Globus pallidus (tissue), 1 donor: Measurements from ENCODE around the gene ABCG1.
A peak's percentile ranks its signal among the peaks of the same experiment; 100 is the strongest.

ENCODE experiments used
- DNase-seq: peaks from one replicate; pipeline ENCODE4 v3.0.0-alpha.2; 2015; ENCODE audit warnings: low spot score

ABCG1 gene

DNA sequence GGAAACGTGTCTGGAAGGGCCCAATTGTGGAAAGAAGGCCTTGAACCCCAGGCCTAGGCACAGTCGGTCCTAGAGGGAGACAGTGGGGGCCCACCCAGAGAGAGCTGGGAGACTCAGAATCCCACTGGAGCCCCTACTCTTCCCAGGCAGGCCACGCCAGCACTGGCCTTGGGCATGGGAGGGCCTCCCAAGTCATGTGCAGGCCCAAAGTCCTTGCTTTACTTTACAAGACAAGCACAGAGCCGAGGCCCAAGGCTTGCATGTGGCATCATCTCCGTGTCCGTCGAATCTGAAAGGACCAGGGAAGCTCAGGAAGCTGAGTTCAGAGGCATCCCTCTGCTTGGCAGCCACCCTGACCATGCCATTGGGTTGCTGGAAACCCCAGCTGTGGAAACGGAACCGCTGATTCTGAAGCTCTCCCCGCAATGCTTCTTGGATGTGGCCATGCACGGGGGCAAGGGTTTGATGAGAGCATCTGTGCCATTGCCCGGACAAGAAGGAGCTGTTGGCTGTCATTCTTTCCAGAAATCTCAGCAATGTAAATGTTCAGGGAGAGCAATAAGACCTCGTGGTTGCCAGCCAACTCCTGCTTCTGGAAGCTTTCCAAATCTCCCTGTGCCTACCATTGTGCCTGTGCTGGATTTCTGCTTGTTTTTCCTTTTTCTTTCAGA is 32.8 kb downstream of the ABCG1 start:
- no peak for DNase-seq

GRCh38 chr21:42252325-42252654 is 33.4 kb downstream of the ABCG1 start:
- no peak for DNase-seq

- DNase-seq, result no peak
These were observed 33.9 kb downstream of the ABCG1 start for GRCh38 chr21:42252778-42253340.

GRCh38 chr21:42253466-42253865 is 34.5 kb downstream of the ABCG1 start:
- no peak for DNase-seq

DNA sequence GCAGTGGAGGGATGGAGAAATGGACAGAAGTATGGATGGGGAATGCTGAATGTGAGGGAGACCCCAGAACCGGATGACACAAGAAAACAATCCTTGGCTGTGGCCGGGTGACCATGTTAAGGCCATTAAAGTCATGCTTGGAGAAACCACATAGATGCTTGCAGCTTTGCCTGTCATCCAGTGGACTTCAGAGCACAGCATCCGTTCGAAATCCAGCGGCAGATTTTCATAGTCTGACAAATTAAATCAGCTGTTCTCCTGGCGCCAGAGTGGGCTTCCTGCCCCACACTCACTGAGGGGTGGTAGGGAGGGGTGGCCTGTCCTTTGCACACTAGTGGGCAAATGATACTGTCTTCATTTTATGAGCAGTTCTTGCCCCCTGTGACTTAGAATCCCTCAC is 35.1 kb downstream of the ABCG1 start:
- DNase-seq, result no peak

DNA sequence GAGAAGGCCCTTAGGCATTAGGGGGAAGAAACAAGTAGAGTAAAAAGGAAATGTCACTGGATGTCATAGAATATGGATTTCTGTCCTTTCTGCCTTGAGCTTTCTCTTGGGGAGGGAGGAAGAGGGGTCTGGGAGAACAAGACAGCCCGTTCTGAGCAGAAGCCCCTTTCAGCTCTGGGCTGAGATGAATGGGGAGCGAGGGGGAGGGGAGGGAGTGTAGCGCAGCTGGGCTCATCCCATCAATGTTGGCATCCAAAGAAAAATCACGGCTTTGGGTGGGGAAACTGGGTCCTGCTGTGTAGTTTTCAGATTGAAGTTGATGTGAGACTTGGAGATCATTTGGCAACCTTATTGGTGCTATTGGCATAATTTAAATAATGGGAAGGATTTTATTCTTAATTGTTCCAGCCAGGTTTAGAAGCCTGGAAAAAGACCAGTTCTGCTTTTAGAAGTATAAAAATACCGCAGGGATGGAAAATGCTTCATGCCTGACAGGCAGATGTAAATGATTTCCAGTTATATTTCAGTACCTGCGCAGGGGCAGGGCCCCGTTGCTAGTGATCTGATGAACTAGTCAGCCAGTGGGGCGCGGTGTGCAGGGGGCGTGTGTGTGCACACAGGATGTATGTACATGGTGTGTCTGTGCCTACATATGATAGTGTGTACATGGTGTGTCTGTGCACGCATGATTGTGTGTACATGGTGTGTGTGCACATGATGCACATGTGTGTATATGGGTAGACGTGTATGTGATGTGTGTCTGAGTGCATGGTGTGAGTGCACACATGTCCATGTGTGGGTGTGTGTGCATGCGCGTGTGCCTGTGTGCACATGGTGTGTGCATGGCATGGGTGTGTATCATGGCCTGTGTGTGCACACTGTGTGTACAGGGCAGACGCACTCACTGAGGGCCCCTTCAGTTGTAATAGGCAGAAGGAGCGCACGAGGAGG is 36.0 kb downstream of the ABCG1 start:
- peak; percentile 84 for DNase-seq

DNA sequence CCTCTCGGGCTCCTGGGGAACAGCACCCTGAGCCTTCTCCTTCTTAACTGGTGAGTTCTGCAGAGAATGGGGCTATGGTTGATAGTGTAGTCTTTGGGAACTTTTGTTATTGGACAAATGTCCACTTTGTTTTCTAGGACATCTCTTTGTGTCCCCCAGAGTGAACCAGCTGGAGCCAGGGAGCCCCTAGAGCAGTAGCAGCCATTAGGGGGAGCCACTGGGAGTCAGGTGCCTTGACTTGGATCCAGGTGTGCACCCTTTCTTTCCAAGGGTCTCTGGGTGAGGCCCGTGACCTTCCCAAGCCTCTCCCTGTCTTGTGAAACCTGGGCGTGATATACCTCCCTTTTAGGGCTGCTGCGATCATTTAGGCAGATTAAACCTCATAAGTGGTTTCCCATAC is 36.9 kb downstream of the ABCG1 start:
- no peak for DNase-seq

GRCh38 chr21:42256316-42256715 is 37.4 kb downstream of the ABCG1 start:
- no peak for DNase-seq

- no peak for DNase-seq
These were observed 38.3 kb downstream of the ABCG1 start for GRCh38 chr21:42257091-42257765.

DNA sequence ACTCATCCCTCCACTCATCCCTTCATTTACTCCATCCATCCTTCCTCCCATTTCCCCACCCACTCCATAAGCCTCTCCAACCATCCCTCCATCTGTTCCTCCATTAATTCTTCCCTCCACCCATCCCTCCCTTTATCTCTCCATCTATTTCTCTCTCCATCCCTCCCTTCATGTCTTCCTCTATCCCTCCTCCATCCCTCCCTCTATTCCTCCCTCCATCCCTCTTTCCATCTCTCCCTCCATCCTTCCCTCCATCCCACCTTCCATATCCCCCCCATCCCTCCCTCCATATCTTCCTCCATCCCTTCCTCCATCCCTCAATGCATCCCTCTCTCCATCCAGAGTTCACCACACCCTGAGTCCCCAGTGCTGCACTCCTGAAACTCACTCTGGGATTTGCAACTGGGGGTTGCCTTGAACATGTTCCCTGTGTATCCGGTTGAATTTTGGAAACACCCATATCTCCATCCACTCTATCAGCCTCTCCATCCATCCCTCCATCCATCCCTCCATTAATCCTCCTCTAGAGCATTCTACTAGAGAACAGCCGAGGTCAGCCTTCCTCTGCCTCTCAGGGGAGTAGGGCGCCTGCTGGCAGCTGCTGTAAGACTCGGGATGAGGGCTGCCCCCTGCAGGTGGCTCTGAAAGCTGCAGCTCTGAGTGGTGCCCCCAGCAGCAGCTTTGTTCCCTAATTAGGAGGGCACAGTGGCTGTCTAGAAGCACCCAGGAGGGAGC is 39.4 kb downstream of the ABCG1 start:
- DNase-seq, result peak; percentile 83

GRCh38 chr21:42258885-42259407 is 40.0 kb downstream of the ABCG1 start:
- peak; percentile 79 for DNase-seq

DNA sequence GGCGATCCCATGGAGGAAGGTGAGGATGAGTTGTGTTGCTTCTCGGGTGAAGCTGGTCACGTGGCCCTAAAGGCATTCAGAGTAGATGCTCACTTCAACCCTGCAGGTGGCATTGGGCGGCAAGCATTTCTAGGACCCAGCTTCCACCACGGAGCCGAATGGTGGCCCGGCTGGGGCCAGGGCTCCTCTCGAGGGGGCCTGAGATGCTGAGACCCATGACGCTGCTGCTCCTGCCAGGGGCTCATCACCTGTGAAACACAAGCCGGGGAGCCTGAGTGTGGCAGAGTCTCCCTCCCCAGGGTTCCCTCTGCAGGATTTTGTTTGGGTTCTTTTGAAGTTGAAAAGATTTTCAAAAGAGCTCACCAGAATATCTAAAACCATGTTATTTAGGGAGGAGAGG is 41.2 kb downstream of the ABCG1 start:
- DNase-seq, result no peak

GRCh38 chr21:42261829-42262200 is 42.9 kb downstream of the ABCG1 start:
- no peak for DNase-seq

DNA sequence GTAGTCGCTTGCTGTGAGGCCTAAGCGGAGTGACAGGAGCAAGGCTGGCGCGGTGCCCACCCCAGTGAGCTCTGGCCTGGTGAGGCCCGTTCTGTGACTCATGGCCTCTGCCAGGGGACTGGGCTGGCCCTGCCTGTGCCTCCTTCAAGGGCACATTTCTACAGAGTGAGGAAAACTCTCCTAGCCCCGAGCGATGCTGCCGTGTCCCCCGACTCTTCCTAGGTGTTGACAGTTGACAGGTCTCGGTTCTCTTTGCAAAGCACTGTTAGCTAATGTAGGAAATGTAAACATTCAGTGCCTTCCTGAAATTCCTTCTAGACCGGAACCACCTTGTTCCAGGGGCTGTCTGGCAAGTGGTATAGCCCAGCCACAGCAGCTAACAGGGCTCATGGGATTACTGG is 43.9 kb downstream of the ABCG1 start:
- DNase-seq, result no peak

- no peak for DNase-seq
These were observed 44.7 kb downstream of the ABCG1 start for GRCh38 chr21:42263591-42264131.

DNA sequence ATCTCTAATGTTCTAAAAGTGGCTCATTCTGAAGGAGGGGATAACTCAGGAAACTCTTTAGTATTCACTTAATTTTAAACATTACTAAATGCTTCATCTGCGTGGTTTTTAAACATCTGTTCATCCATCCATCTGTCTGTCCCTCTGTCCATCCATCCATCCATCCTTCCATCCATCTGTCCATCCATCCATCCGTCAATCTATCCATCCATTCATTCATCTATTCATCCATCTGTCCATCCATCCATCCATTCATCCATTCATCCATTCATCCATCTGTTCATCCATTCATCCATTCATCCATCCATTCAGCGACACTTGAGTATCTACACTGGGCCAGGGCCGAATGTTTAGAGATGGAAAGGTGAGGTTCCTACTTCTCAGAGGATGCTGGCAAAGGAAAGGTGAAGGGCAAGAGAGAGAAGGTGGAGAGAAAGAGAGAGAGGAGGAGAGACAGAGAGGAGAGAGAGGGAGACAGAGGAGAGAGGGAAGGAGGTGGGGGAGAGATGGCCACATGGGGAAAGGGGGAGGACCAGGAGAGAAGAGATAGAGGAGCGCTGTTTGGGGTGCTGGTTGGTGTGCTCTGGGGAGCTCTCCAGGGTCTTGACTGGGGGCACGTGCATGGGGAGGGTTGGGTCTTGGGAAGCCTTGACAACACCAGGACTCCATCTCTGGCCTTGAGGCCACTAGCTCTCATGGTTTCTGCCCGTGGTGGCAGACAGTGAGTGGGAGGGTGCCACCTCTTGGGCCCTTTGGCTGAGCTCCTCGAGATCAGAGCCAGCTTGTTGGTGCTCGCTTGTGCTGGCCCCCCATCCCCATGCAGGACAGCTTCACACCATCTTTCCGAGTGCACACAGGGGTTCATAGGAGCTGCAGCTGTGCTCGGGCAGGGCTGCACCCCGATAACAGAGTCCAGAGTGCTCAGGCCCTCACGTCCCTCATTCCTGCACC is 45.6 kb downstream of the ABCG1 start:
- DNase-seq, result no peak

- no peak for DNase-seq
These were observed 46.4 kb downstream of the ABCG1 start for GRCh38 chr21:42265231-42265812.

GRCh38 chr21:42266971-42267556 is 48.1 kb downstream of the ABCG1 start:
- DNase-seq, result no peak

GRCh38 chr21:42269386-42269785 is 50.4 kb downstream of the ABCG1 start:
- no peak for DNase-seq
